Testis (tissue), 2 donors: Measurements from ENCODE around the gene MAPK6.

Experiments
- POLR2A ChIP-seq: fragments of 450-650 bp; IDR thresholded peaks from one replicate; pipeline ENCODE4 v1.6.1; 2017; ENCODE audit warnings: antibody characterized with exemption, mild to moderate bottlenecking, moderate library complexity
- TF ChIP-seq, protein P1 (sequence below), 3 experiments: fragments of 450-650 bp in 2 of 3; fragments of 200-600 bp in 1 of 3; sonication (generic) in 1 of 3; IDR thresholded peaks; one replicate each; pipeline ENCODE4 v1.5.1; 2016 to 2019; ENCODE audit warnings: antibody characterized with exemption in 3 of 3, mild to moderate bottlenecking in 2 of 3, moderate library complexity in 1 of 3

GRCh38 chr15:52093167-52093538 is 74.1 kb downstream of the MAPK6 start:
- no peak for TF ChIP-seq POLR2A
- TF ChIP-seq, protein P1, sequence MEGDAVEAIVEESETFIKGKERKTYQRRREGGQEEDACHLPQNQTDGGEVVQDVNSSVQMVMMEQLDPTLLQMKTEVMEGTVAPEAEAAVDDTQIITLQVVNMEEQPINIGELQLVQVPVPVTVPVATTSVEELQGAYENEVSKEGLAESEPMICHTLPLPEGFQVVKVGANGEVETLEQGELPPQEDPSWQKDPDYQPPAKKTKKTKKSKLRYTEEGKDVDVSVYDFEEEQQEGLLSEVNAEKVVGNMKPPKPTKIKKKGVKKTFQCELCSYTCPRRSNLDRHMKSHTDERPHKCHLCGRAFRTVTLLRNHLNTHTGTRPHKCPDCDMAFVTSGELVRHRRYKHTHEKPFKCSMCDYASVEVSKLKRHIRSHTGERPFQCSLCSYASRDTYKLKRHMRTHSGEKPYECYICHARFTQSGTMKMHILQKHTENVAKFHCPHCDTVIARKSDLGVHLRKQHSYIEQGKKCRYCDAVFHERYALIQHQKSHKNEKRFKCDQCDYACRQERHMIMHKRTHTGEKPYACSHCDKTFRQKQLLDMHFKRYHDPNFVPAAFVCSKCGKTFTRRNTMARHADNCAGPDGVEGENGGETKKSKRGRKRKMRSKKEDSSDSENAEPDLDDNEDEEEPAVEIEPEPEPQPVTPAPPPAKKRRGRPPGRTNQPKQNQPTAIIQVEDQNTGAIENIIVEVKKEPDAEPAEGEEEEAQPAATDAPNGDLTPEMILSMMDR (IDR thresholded peaks at IDR 0.05) = no peak
